Jurkat, Clone E6-1 (cell line): ENCODE data around the gene SFT2D3.

Source experiments
- DNase-seq: peaks from one replicate; pipeline ENCODE4 v3.0.0-alpha.2; 2011; ENCODE audit warnings: low read depth, low spot score
- H3K4me3 ChIP-seq: 2 replicates; pipeline ENCODE4 v1.5.1; 2011; ENCODE audit warnings: mild to moderate bottlenecking, low read length, control low read depth, moderate library complexity

The SFT2D3 gene

GRCh38 chr2:127663566-127664064 lies 37.7 kb upstream of the SFT2D3 start:
- no peak for DNase-seq
- H3K4me3 ChIP-seq = no peak overlapping the region

GRCh38 chr2:127664065-127664894 lies 37.0 kb upstream of the SFT2D3 start:
- H3K4me3 ChIP-seq = no peak overlapping the region
- DNase-seq = no peak

DNA sequence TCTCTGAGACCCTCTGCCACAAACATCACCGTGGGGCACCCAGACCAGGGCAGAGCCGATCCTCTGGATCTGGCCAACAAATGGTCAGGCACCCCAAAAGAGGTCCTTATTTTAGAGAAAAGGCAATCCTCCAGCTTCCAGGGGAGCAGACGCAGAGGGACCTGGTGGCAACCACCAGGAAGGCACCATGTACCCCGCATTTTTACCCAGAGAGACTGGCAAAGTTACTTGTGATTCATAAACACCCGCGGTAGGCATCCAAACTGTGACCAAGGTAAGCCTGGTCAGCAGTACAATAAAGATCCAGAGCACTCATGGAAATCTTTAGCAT lies 36.4 kb upstream of the SFT2D3 start:
- H3K4me3 ChIP-seq = no peak overlapping the region
- no peak for DNase-seq

GRCh38 chr2:127665267-127665893 lies 35.9 kb upstream of the SFT2D3 start:
- no peak overlapping the region for H3K4me3 ChIP-seq
- no peak for DNase-seq

- H3K4me3 ChIP-seq = no peak overlapping the region
- no peak for DNase-seq
Measured at GRCh38 chr2:127669056-127669455, 32.2 kb upstream of the SFT2D3 start.

GRCh38 chr2:127670055-127670956 lies 31.0 kb upstream of the SFT2D3 start:
- no peak overlapping the region for H3K4me3 ChIP-seq
- DNase-seq = no peak

- H3K4me3 ChIP-seq = no peak overlapping the region
- DNase-seq = no peak
Measured at GRCh38 chr2:127670957-127671290, 30.4 kb upstream of the SFT2D3 start.

DNA sequence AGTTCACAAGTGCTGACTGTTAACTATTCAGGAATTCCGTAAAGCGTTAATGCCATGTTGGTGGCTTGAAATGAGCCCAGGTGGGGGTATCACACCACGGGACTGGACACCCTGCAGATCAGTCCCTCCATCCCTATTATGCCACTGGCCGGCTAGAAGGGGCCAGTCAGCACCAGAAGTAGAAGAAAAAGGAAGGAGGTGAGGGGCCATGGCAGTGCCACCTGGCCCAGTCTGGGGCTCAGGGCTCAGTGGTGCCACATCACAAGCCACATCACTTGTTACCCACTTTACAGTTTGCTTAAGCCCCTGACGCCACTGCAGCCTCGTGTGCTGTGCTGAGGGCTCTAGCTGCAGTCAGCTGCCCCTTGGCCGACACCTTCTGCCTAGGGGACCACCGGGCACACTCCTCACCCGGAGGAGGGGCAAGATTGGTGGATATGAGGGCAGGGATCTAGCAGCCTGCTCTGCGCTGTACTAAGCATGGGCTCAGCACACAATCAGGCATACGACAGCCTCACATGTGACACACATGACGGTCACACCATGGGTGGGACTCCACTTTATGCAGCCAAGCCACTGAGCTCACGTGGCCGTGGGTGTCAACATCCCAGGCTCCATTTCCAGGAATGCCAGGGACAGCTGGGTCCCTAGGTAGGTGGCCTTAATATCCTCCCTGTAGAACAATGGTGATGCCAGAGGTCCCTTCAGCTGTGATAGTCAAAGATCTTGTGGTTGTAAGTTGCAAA lies 29.6 kb upstream of the SFT2D3 start:
- H3K4me3 ChIP-seq = no peak overlapping the region
- no peak for DNase-seq

DNA sequence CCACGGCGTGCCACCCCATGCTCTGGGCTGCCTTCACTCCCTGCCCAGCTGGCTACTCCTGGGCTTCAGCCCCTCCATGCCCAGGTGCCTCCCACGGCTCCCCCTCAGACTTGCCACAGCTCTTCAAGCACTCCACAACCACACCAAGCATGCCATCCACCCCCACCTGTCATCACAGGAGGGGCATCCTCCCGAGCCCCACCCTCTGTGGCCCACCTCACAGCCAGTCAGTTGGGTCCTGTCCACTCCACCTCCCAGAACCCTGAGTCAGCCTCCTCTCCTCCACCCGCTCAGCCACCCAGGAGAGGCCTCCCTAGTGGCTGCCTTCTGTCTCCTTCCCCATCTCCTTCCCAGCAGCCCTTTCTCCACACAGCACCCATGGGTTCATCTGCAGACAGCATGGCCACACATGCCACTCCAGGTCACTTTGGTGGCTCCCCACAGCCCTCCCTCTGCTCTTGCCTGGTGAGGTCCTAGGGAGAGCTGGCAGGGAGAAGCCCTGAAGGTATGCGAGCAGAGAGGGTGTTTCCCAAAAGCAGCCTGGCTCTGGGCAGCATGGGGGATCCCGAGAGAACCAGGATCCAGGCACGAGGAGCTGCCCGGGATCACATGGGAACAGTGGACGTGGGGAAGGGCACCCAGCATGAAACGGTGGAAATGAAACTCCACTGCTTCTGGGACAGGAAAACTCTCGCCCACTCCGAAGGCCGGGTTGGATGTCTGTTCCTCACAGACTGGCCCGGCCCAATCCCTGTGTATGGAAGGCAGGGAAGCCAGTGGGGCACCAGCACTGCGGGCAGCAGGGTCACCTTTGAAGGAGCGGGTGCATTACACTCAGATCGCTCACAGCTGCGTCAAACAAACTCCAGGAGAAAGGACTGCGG lies 28.7 kb upstream of the SFT2D3 start:
- no peak for DNase-seq
- H3K4me3 ChIP-seq = no peak overlapping the region

DNA sequence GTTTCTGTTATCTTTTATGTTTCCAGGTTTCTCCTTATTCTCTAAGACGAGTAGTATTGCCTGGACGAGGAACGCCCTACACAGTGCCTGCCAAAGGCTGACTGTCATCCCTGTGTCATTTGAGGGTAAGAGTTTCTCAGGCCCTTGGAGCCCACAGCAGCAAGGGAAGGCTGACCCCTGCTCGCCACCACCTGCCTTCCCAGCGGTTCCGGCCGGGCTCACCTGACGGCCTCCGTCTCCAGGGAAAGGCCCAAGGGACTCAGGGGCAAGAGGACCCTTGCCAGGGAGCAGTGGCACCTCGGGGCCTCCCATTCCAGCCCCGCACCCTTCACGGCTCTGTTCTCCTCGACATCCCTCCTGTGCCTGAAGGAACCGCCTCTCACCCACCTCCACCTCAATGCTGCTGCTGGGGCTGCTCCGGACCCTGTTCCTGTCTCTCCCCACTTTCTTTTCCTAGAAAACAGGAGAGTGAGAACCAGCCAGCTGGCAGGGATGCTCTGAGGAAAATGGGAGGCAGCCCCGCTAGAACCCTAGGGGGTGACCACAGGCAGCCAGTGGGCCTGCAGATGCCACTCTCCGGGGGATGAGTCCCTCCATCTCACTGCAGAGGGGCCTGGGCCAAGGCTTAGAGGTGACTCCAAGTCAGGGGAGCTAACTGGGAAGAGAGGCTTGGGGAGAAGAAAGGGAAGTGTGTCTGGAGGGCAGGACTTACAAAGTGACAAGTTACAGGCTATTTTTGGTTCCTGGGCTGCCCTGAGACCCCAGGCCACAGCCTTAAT lies 27.8 kb upstream of the SFT2D3 start:
- DNase-seq = no peak
- H3K4me3 ChIP-seq = no peak overlapping the region

GRCh38 chr2:127674241-127675209 lies 26.8 kb upstream of the SFT2D3 start:
- H3K4me3 ChIP-seq = no peak overlapping the region
- DNase-seq = no peak

DNA sequence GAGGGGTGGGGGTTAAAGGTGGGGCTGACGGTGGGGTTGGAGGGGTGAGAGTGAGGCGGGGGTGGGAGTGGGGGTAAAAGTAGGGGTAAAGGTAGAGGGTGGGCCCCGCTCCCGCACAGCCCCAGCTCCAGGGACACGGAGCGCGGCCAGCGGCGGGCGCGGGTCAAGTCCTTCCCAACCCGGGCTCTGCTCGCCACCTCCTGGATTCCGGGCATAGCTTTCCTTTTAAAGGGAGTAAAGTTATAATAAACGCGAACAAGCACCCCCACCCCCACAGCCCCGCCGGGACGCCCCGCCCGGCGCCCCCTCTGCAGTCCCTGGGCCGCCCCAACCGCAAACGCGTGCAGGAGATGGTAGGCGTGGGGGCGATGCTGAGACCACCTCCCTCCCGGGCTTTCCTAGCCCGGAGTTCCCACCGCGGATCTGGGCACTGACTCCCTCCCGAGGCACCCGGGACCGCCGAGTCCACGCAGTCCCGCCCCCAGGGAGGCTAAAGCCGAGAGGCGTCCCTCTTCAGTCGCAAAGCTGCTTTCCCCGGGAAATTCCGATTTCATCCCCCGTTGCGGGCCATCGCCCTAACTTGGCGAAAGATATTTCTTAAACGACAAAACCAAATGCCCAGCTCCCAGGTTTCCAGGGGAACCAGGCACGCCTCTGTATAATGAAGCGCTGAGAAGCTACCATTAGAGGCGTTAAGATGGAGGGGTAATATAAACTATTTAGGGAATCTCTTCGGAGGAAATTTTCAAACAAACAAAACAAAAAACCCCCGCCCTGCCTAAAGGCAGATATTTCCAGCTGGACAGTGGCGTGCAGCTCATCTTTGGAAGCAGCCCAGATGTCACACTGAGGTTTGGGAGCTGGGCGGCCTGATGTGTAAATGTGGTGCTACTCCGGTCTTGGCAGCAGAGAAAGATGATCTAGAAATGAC lies 25.7 kb upstream of the SFT2D3 start, which contains the start of gene LIMS2:
TSS of gene LIMS2 (minus strand) at position 200 of the 931 bp plus-strand sequence. CDS start 506 bp downstream, outside the sequence.
- no peak within 1 kb of the TSS for H3K4me3 ChIP-seq
- no peak for DNase-seq

DNA sequence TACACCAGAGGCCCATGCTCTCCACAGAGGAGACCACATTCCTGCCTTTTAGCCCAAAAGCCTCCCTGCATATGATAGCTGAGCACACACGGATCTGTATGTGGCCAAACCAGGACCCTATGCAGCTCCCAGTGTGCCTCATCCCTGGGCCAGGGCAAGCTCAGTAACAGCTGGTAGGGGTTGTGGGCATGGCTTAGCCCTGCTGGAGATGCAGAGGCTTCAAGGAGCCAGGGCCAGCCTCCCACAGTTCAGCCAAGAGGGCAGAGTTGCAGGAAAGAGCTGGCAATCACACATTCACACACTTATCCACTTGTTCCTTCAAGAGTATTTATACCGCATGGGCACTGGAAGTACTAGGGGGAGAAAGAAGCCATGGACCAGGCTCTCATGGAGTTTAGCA lies 24.4 kb upstream of the SFT2D3 start:
- no peak overlapping the region for H3K4me3 ChIP-seq
- no peak for DNase-seq

DNA sequence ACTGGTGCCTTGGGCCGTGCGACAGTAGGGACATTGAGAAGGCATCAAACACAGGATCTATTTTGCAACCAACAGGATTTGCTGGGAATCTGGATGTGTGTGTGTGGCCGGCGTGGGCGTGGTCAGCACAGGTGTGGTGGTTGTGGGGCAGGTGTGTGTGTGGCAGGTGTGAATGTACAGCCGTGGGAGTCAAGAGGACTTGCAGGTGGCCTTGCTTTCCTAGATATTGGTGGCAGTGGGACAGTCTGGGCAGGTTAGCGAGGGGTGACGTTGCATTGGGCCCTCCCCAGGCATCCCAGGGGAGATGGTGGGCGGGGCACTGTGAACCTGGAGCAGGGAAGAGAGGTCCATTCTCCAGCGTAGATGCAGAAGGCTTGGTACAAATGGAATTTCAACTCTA lies 22.8 kb upstream of the SFT2D3 start:
- DNase-seq = no peak
- no peak overlapping the region for H3K4me3 ChIP-seq

DNA sequence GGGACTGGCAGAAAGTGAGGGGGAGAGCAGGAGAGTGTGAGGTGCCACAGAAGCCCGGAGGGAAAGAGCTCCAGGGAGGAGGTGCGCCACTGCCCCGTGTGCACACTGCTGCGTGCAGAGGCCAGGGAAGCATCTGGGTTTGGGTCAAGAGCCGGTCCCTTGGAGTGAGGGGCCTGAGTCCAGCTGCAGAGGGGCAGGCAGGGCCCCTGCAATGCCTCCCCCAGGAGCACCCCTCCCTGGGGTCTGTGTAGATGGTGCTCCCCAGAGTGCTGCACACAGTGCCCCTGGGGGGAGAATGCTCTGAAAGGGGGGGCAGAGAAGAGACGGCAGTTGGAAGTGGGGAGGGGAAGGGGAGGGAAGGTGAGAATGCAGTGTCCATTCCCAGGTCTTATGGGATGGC lies 22.3 kb upstream of the SFT2D3 start:
- no peak overlapping the region for H3K4me3 ChIP-seq
- no peak for DNase-seq
